Omental fat pad (tissue), 4 donors: ENCODE data around the gene NLGN3. TPM values are rescaled to one million over a fixed set of nuclear protein-coding genes. Genes with fewer than 3 reads are reported as not detected.

Experiments used
- ATAC-seq: fragments of 150-250 bp; one replicate; pipeline ENCODE4 v1.9.1; 2016; ENCODE audit warnings: mild to moderate bottlenecking, moderate library complexity; ENCODE audit not compliant: low FRiP score
- DNase-seq: peaks from one replicate; pipeline ENCODE4 v3.0.0-alpha.2; 2019; ENCODE audit warnings: low spot score
- CTCF ChIP-seq, 3 donors: fragments of 450-650 bp; IDR thresholded peaks; one replicate each; pipeline ENCODE4 v1.5.1; 2016 to 2017; ENCODE audit warnings: antibody characterized with exemption in 3 of 3, mild to moderate bottlenecking in 3 of 3, moderate library complexity in 2 of 3
- total RNA-seq, 4 donors: library from RNA; depleted of rRNA; stranded (reverse); fragments of >200 nt; gene quantifications; one replicate each; pipeline ENCODE4 v1.1.0, GENCODE V29; 2016

NLGN3 gene
- total RNA-seq, 4 donors from 2014 or later, result 0.25 to 1.7 (median 0.87) TPM

DNA sequence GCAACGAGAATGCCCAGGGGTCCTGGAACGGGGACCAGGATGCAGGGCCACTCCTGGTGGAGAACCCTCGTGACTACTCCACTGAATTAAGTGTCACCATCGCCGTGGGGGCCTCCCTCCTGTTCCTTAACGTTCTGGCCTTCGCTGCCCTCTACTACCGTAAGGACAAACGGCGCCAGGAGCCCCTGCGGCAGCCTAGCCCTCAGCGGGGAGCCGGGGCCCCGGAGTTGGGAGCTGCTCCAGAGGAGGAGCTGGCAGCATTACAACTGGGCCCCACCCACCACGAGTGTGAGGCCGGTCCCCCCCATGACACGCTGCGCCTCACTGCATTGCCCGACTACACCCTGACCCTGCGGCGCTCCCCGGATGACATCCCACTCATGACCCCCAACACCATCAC lies 24.9 kb downstream of the NLGN3 start:
- no peak for DNase-seq
- no peak for TF ChIP-seq CTCF (IDR thresholded peaks at IDR 0.05)
- ATAC-seq, result no peak

DNA sequence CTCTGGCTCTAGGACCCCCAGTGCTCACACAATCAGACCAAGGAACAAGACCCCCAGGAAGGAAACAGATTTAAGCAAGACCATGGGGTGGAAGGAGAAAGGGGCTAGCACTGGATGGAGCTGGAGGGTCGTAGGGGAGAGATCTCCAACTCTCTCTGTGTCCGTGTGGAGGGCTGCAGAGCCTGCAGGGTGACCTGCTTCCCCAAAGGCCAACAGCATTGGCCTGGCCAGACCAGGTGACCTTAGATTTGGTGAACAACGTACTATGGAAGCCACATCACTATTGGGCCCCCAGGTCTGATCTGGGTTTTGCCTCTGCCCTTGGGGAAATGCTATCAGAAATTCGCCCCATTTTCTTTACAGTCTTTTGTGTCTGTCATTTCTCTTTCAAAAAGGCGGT lies 26.0 kb downstream of the NLGN3 start:
- DNase-seq (no peak), ATAC-seq (no peak)
- no peak for TF ChIP-seq CTCF (IDR thresholded peaks at IDR 0.05)

DNA sequence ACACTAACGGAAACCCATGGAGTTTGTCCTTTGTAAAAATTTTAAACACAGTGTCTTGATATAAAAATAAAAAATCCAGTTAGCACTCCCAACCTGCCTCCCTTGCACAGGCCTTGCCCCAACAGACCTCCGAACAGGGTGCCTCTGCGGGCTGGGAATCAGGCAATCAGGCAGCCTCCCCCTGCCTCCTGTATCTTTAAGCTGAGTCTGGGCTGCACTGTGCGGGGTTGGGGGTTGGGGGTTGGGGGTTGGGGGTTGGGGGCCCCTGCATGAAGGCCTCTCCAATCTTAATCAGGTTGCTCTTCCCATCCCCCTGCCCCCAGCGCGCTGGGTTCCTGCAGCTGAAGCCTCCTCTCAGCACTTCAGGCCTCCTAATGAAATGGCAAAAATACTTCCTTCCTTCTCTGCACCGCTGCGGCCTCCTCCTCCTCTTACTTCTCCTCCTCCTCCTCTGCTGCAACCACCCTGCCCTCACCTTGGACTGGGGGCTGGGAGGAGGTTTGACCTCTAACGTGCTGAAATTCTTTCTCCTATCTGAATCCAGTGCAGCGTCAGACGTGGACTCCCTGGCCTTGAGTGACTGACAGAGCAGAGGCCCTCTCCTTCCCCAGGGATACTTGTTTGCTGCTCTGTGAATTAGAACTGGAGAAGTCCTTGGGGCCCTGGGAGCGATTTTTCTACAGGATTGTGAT lies 26.6 kb downstream of the NLGN3 start:
- TF ChIP-seq CTCF (IDR thresholded peaks at IDR 0.05), result no peak
- ATAC-seq (no peak), DNase-seq (no peak)

- TF ChIP-seq CTCF (IDR thresholded peaks at IDR 0.05), result no peak
- DNase-seq (no peak), ATAC-seq (no peak)
Measured at GRCh38 chrX:71173440-71173839, 28.8 kb downstream of the NLGN3 start.

DNA sequence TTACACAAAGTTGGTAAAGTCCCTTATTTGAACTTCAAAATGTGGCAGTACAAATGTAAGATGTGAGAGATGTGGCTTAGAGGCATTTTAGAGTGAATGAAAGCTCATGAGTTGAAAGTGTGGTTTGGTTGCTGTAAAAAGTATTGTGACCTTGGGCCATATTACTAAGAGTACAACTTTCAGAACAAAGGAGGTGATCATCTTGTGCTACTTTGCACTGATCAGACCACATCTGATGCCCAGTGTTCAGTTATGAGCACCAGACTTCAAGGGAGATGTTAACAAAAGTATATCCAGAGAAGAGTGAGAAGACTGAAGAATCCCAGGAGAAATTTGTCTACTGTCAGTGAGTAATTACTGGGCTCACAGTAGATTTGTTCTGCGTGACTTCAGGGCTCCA lies 30.2 kb downstream of the NLGN3 start:
- no peak for TF ChIP-seq CTCF (IDR thresholded peaks at IDR 0.05)
- ATAC-seq (no peak), DNase-seq (no peak)

DNA sequence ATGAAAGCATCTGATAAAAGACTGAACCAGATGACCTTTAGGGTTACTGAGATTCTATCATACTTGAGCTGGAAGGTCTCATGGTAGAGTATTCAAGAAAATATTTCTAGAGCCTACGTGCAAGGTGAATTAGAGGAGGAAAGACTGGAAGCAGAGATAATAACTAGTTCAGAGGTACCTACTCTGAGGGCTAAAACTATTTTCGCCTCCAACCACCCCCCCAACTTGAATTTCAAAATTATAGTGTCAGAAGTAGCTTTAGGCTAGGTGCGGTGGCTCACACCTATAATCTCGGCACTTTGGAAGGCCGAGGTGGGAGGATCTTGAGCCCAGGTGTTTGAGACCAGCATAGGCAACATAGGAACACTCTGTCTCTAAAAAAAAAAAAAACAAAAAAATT lies 30.9 kb downstream of the NLGN3 start:
- ATAC-seq, result no peak
- no peak for TF ChIP-seq CTCF (IDR thresholded peaks at IDR 0.05)
- no peak for DNase-seq

- ATAC-seq (no peak), DNase-seq (no peak)
- TF ChIP-seq CTCF (IDR thresholded peaks at IDR 0.05), result no peak
Measured at GRCh38 chrX:71177327-71177726, 32.7 kb downstream of the NLGN3 start.
